Chondrocyte (in vitro differentiated cells): ENCODE data around the gene DGUOK. TPM values are rescaled to one million over a fixed set of nuclear protein-coding genes. Genes with fewer than 3 reads are reported as not detected.

Source experiments
- DNase-seq: peaks from one replicate; pipeline ENCODE4 v3.0.0; 2021; ENCODE audit warnings: mixed read lengths, low spot score
- H3K27ac Mint-ChIP-seq: one replicate; pipeline ENCODE4 v1.8.0; 2021; ENCODE audit warnings: mild to moderate bottlenecking, moderate library complexity, mixed read lengths; ENCODE audit not compliant: unreplicated experiment
- H3K27me3 Mint-ChIP-seq: 2 replicates; pipeline ENCODE4 v1.8.0; 2021; ENCODE audit warnings: low read depth, mixed read lengths
- H3K36me3 Mint-ChIP-seq: 2 replicates; pipeline ENCODE4 v1.8.0; 2021; ENCODE audit warnings: low read depth, mixed read lengths
- H3K4me1 Mint-ChIP-seq: 2 replicates; pipeline ENCODE4 v1.8.0; 2021; ENCODE audit warnings: low read depth, mild to moderate bottlenecking, mixed read lengths
- H3K4me3 Mint-ChIP-seq: one replicate; pipeline ENCODE4 v1.8.0; 2021; ENCODE audit warnings: mild to moderate bottlenecking, moderate library complexity, mixed read lengths; ENCODE audit not compliant: unreplicated experiment
- H3K9me3 Mint-ChIP-seq: 2 replicates; pipeline ENCODE4 v1.8.0; 2021; ENCODE audit warnings: low read depth, mixed read lengths
- total RNA-seq: library from RNA; stranded (reverse); gene quantifications from 3 replicates; pipeline ENCODE4 v1.2.1, GENCODE V29; 2021
- TF ChIP-seq, protein P1 (sequence below): fragments of 200-600 bp; sonication (generic); IDR thresholded peaks from 2 replicates; pipeline ENCODE4 v1.5.0; 2021; ENCODE audit warnings: antibody characterized with exemption, mild to moderate bottlenecking, moderate library complexity

Gene DGUOK
- total RNA-seq, 1 donor from 2014 or later = 60.8 TPM

DNA sequence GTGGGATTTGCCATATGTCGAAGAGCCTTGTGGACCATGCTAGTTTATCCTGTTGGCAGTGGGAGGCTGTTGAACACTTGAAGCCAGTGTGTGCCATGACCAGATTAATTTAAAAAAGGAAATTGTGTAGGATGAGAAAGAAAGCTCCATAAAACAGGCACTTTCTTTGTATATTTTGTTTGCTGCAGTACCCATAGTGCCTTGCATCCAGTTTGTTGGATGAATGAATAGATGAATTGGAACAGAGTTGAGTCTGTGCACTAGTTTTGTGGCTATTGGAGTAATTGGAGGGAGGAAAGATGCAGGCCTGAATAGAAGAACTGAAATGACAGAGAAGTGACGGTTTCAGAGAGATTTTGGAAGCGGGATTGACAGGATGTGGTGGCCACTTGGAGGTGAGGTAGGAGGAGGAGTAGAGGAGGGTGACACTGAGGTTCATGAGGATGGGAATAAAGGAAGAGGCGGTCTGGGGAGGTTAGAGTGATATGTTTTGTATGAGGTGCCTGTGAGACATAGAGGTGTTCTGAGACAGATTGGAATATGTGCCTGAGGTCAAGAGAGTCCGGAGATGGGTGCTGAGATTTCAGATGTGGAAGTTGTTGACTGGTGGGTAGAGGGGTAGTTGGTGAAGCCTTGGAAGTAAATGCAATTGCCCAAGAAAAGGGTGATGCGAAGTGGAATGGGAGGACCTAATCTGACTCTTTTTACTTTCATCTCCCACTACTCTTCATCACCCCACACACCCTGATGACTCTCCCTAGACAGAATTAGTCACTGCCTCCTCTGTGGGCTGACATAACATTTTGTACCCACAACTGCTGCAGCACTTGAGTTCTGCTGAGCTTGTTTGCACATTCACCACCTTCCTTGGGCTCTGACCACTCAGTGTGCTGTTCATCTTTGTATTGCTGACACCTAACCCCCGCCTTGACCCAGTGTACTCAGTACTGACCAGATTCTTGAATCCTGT is 5.1 kb downstream of the DGUOK start:
- Mint-ChIP-seq H3K27me3 (no peaks in the 10 kb centered on the region), H3K36me3 (peaks cover 11% of the 10 kb centered on the region), H3K4me1 (peaks cover 64% of the 10 kb centered on the region), H3K27ac (peak overlapping the region; percentile 74), H3K9me3 (no peaks in the 10 kb centered on the region), H3K4me3 (no peak overlapping the region)
- TF ChIP-seq, protein P1, sequence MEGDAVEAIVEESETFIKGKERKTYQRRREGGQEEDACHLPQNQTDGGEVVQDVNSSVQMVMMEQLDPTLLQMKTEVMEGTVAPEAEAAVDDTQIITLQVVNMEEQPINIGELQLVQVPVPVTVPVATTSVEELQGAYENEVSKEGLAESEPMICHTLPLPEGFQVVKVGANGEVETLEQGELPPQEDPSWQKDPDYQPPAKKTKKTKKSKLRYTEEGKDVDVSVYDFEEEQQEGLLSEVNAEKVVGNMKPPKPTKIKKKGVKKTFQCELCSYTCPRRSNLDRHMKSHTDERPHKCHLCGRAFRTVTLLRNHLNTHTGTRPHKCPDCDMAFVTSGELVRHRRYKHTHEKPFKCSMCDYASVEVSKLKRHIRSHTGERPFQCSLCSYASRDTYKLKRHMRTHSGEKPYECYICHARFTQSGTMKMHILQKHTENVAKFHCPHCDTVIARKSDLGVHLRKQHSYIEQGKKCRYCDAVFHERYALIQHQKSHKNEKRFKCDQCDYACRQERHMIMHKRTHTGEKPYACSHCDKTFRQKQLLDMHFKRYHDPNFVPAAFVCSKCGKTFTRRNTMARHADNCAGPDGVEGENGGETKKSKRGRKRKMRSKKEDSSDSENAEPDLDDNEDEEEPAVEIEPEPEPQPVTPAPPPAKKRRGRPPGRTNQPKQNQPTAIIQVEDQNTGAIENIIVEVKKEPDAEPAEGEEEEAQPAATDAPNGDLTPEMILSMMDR = no peak
- no peak for DNase-seq

GRCh38 chr2:73933194-73933593 is 6.5 kb downstream of the DGUOK start:
- TF ChIP-seq, protein P1 = no peak
- H3K27ac Mint-ChIP-seq = no peak overlapping the region
- peaks cover 72% of the 10 kb centered on the region for H3K4me1 Mint-ChIP-seq
- no peak for DNase-seq
- no peaks in the 10 kb centered on the region for H3K27me3 Mint-ChIP-seq
- no peak overlapping the region for H3K4me3 Mint-ChIP-seq
- peaks cover 15% of the 10 kb centered on the region for H3K36me3 Mint-ChIP-seq
- no peaks in the 10 kb centered on the region for H3K9me3 Mint-ChIP-seq

- DNase-seq = no peak
- Mint-ChIP-seq H3K9me3 (no peaks in the 10 kb centered on the region), H3K4me3 (no peak overlapping the region), H3K4me1 (peaks cover 72% of the 10 kb centered on the region), H3K27me3 (no peaks in the 10 kb centered on the region), H3K36me3 (peaks cover 15% of the 10 kb centered on the region), H3K27ac (no peak overlapping the region)
- TF ChIP-seq, protein P1 = no peak
These were observed 9.0 kb downstream of the DGUOK start for GRCh38 chr2:73935641-73936040.

DNA sequence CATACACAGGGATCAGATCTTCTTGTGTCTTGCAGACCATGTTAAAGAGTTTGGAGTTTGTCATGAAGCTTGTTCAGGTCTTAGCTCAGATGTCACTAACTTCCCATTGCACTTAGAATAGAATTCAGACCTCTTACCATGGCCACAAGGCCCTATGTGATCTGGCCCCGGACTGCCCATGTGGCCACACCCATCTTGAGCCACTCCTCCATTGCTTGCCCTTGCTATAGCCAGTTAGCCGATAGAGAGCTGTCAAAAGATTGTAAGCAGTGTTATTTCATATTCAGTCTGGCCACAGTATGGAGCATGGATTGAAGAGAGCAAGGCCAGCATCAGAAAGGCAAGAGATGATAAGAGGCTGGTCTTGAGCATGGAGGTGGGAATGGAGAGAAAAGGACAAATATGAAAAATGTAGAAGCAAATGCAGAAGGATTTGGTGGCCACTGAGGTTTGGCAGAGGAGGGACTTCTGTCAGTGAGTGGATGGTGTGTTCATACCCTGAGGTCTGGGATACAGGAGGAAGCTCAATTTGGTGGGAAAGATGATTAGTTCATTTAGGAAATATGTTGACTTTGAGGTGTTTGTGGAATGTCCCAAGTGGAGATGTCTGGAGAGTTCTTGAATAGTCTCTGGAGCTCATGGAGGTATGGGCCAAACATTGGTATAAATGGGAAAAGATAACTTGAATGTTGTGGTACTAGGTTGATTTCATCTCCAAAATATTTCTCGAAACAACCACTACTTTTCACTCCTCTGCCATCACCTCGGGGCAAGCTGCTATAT is 10.6 kb downstream of the DGUOK start:
- Mint-ChIP-seq H3K36me3 (peaks cover 9% of the 10 kb centered on the region), H3K27me3 (no peaks in the 10 kb centered on the region), H3K9me3 (no peaks in the 10 kb centered on the region), H3K4me1 (peaks cover 61% of the 10 kb centered on the region), H3K4me3 (no peak overlapping the region), H3K27ac (peak overlapping the region; percentile 39)
- no peak for DNase-seq
- TF ChIP-seq, protein P1 = no peak

- Mint-ChIP-seq H3K27me3 (no peaks in the 10 kb centered on the region), H3K9me3 (no peaks in the 10 kb centered on the region), H3K4me1 (peaks cover 55% of the 10 kb centered on the region), H3K36me3 (peaks cover 11% of the 10 kb centered on the region), H3K27ac (peak overlapping the region; percentile 39), H3K4me3 (no peak overlapping the region)
- TF ChIP-seq, protein P1 = no peak
- DNase-seq = no peak
These were observed 11.2 kb downstream of the DGUOK start for GRCh38 chr2:73937899-73938298.
